Mucosa of descending colon (tissue), 3 donors: ENCODE results near the gene CLEC2A. TPM values are rescaled to one million over a fixed set of nuclear protein-coding genes. Genes with fewer than 3 reads are reported as not detected.

Experiments
- ATAC-seq: fragments of 200-7000 bp; cut with Tn5 transposase; one replicate; pipeline ENCODE4 v1.9.1; 2020; ENCODE audit warnings: mild to moderate bottlenecking, moderate library complexity
- DNase-seq, 3 donors: peaks; one replicate each; pipeline ENCODE4 v3.0.0-alpha.2; 2020
- H3K36me3 ChIP-seq: fragments of 200-600 bp; one replicate; pipeline ENCODE4 v1.8.0; 2021; ENCODE audit warnings: low read depth, mild to moderate bottlenecking
- H3K4me1 ChIP-seq: fragments of 200-600 bp; one replicate; pipeline ENCODE4 v1.8.0; 2021; ENCODE audit warnings: low read depth, mild to moderate bottlenecking
- H3K4me3 ChIP-seq: fragments of 200-600 bp; one replicate; pipeline ENCODE4 v1.8.0; 2021; ENCODE audit warnings: mild to moderate bottlenecking
- H3K9me3 ChIP-seq: fragments of 200-600 bp; one replicate; pipeline ENCODE4 v1.8.0; 2021; ENCODE audit warnings: mild to moderate bottlenecking
- intact Hi-C, 2 donors: fragments of 100-400 bp; cut with DNase I in 1 of 2; cut with micrococcal nuclease in 1 of 2; formaldehyde crosslinking; loops; one replicate each; pipeline versions ENCODE4 v1.11.0 to v1.11.1; 2022; cut with DNase I, micrococcal nuclease
- total RNA-seq, 3 donors: library from RNA; stranded (reverse); fragmentation: NEBNext Ultra II Directional in 2 of 3; extraction: Animal tissue kit (Norgen Biotek cat#: 25700) in 2 of 3; gene quantifications; one replicate each; pipeline versions ENCODE4 v1.2.1 to v1.2.4, GENCODE V29; 2021 to 2023
- TF ChIP-seq, protein P1 (sequence below): fragments of 200-600 bp; IDR thresholded peaks from one replicate; pipeline ENCODE4 v1.8.0; 2022; ENCODE audit warnings: antibody characterized with exemption, mild to moderate bottlenecking
- donor health status: DM: no; HTN: no; CAD: no; lungs with moderate emphysema.
- donor health status: DM: no; HTN: no; CAD: no.
- donor health status: DM: no; HTN: yes; CAD: no.

Gene CLEC2A
- total RNA-seq, 3 donors from 2014 or later, result not detected

DNA sequence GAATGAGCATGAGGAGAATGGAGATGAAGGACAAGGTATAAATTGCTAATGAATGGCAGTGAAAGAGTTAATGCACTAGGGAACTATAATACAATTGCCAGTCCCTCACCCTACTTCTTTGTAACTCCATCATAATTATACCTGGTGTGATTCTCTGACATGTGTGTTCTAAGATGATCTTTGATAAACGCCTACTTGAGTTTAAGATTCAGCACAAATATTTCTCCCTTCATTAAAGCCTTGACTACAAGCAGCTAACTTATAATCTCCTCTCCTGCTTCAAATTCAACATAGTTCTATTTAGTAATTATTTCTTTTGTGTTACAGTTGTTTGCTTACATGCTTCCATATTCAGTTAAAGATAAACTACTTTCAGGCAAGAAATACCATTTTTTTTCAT, 9.7 kb upstream of the CLEC2A start:
- intact Hi-C loops, result no loop called here
- H3K36me3 ChIP-seq, result no peaks in the 10 kb centered on the region
- no peak for DNase-seq
- TF ChIP-seq, protein P1, sequence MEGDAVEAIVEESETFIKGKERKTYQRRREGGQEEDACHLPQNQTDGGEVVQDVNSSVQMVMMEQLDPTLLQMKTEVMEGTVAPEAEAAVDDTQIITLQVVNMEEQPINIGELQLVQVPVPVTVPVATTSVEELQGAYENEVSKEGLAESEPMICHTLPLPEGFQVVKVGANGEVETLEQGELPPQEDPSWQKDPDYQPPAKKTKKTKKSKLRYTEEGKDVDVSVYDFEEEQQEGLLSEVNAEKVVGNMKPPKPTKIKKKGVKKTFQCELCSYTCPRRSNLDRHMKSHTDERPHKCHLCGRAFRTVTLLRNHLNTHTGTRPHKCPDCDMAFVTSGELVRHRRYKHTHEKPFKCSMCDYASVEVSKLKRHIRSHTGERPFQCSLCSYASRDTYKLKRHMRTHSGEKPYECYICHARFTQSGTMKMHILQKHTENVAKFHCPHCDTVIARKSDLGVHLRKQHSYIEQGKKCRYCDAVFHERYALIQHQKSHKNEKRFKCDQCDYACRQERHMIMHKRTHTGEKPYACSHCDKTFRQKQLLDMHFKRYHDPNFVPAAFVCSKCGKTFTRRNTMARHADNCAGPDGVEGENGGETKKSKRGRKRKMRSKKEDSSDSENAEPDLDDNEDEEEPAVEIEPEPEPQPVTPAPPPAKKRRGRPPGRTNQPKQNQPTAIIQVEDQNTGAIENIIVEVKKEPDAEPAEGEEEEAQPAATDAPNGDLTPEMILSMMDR, result no peak
- ATAC-seq, result no peak
- H3K9me3 ChIP-seq, result no peaks in the 10 kb centered on the region
- no peak overlapping the region for H3K4me3 ChIP-seq
- no peaks in the 10 kb centered on the region for H3K4me1 ChIP-seq

DNA sequence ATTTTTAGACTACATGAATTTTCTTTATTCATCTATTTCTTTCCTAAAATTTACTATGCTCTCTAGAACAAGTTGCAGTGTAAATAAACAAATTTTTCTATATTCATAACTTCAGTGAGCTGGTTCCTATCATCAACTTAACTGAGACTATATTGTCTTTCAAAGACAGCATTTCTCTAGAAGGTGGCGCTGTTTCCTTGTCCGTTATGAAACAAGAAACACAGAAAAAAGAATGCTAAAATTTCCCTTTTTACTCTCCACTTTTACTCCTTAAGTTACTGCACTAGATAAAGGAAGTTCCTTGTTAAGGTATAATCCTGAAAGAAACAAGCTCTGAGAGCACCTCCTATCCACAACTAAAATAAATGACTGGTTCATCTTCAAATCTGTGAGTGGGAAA, 8.2 kb upstream of the CLEC2A start:
- H3K4me3 ChIP-seq, result no peak overlapping the region
- H3K4me1 ChIP-seq, result no peaks in the 10 kb centered on the region
- H3K36me3 ChIP-seq, result no peaks in the 10 kb centered on the region
- ATAC-seq (no peak), DNase-seq (no peak)
- no peaks in the 10 kb centered on the region for H3K9me3 ChIP-seq
- intact Hi-C loops, result no loop called here
- TF ChIP-seq, protein P1, result no peak

- TF ChIP-seq, protein P1, result no peak
These were observed 4.4 kb upstream of the CLEC2A start for GRCh38 chr12:9936591-9936990.

GRCh38 chr12:9935026-9935425, 2.9 kb upstream of the CLEC2A start:
- H3K4me1 ChIP-seq, result peaks cover 6% of the 10 kb centered on the region
- no peak overlapping the region for H3K4me3 ChIP-seq
- no peaks in the 10 kb centered on the region for H3K36me3 ChIP-seq
- intact Hi-C loops, result loop anchor here in 1 of 2 donors (5.0 kb wide), 1 partner anchor 123 kb away; no protein-coding TSS in a partner anchor
- TF ChIP-seq, protein P1, result no peak
- no peak for ATAC-seq
- DNase-seq, result no peak
- no peaks in the 10 kb centered on the region for H3K9me3 ChIP-seq

More at GRCh38 chr12:9936591-9936990, 4.4 kb upstream of the CLEC2A start:
- H3K9me3 ChIP-seq, result no peaks in the 10 kb centered on the region
- intact Hi-C loops, result loop anchor here in 1 of 2 donors (5.0 kb wide), 1 partner anchor 124 kb away; no protein-coding TSS in a partner anchor
- H3K4me1 ChIP-seq, result peaks cover 6% of the 10 kb centered on the region
- no peaks in the 10 kb centered on the region for H3K36me3 ChIP-seq
- ATAC-seq (no peak), DNase-seq (no peak)
- H3K4me3 ChIP-seq, result no peak overlapping the region

DNA sequence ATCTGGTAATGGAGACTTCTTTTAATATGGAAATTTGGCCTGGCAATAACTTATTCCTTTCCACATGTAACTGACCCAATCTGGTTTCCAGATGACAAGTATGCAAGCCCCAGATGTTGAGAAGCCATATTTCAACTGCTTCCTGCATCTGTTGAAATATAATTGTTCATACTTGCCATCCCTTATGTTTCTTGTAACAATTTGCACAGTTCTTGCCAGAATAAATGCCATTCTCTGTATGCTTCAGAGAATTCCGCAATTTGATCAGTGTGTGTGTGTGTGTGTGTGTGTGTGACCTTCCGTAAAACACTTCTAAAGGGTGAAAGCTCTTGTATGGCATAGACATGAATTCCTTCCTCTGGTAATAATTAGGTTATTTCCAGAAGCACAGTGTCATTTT, 1.8 kb upstream of the CLEC2A start:
- no peaks in the 10 kb centered on the region for H3K36me3 ChIP-seq
- intact Hi-C loops, result no loop called here
- DNase-seq, result no peak
- H3K4me3 ChIP-seq, result no peak overlapping the region
- H3K9me3 ChIP-seq, result no peaks in the 10 kb centered on the region
- ATAC-seq, result no peak
- TF ChIP-seq, protein P1, result no peak
- H3K4me1 ChIP-seq, result peaks cover 6% of the 10 kb centered on the region

DNA sequence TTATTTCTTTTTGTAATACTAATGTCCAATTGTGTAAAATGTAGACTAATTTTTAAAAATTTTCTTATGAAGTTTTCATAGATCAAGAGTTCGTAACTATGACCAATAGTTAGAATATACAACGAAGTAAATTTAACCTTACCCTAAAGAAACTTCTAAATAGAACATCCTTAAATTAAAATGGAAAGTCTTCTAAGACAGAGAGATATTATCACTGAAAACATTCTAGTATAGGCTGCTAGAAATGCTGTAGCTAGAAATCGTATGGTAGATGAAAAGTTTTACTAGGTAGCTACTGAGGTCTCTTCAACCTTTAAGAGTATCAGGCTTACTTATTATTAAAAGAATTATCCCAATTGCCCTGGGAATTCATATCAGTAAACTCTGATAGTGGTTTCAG, 925 bp downstream of the CLEC2A start:
- ATAC-seq (no peak), DNase-seq (no peak)
- peaks cover 6% of the 10 kb centered on the region for H3K4me1 ChIP-seq
- H3K9me3 ChIP-seq, result no peaks in the 10 kb centered on the region
- TF ChIP-seq, protein P1, result no peak
- H3K36me3 ChIP-seq, result no peaks in the 10 kb centered on the region
- no peak overlapping the region for H3K4me3 ChIP-seq
- intact Hi-C loops, result no loop called here
